Stimulated activated CD4-positive, alpha-beta T cell treated with anti-CD3 and anti-CD28 coated beads, Interleukin-1b, Interleukin-23, amount 100 ng/mL, for 48 hours (primary cell): ENCODE results near the gene C1orf21.
"Not testable (repeated sequence)": the region's sequence is repeated elsewhere in the genome, so short reads cannot be mapped to it uniquely, and the experiment has no call there.

Experiments
- DNase-seq: peaks from one replicate; pipeline ENCODE4 v3.0.0-alpha.2; 2020

The C1orf21 gene

DNA sequence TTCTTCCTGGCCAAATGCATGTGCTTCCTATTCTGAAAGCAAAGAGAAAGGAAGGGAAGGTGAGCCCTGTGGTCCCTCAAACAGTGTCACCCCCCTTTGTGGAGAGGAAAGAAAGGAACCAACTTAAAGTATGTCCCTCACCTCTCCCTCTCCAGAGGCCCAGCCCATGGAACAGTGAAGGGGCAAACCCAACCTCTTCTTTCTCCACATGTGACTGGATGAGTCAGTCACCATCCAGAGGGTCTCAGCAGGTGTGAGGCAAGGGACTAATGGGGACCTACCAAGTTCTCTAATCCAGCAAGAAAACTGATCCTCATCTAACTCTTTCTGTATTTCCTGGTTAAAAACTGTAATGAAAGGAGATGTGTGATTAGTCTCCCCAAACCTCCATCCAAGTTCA is 222.2 kb downstream of the C1orf21 start:
- no peak for DNase-seq

DNA sequence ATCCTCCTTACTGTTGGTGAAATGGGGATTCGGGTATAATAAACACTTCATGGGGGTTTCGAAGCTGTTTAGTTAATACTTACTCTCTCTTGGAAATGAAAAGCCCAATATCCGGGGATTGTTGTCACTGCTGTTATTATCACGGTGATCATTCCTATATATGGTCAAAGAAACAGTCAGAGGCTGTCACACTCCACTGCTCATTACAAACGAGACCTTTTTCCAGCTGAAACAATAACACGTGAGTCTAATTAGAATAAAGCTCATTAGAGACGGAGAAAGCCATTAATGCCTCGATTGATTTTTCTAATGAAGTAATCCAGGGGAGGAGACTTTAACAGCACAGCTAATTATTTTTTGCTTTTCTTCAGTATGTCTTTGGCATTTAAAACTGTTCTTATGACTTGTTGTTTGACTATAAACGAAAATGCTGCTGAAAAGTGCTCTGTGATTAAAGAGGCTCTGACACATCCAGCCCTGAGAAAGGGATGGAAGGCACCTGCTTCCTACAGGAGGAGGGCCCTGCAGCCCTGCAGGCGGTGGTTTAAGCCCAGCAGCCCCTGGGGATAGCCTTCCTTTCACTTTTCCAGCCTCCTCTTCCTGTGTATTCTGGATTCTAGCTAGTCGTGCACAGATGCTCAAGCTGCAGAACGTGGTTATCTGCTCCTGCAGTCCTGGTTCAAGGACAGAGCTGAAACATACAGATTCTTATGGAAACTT is 224.2 kb downstream of the C1orf21 start:
- no peak for DNase-seq

DNA sequence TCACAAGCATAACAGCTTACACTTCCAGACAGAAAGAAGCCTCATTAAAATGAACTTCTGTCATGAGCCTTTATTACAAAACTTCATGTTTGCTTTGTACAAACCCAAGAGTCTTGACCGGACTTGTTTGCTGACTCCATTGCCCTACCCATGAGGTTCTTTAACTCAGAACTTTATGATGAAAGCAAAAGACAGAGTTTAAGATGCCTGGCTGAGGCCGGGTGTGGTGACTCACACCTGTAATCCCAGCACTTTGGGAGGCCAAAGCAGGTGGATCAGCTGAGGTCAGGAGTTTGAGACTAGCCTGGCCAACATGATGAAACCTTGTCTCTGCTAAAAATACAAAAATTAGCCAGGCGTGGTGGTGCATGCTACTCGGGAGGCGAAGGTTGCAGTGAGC is 225.4 kb downstream of the C1orf21 start:
- not testable (repeated sequence) for DNase-seq

DNA sequence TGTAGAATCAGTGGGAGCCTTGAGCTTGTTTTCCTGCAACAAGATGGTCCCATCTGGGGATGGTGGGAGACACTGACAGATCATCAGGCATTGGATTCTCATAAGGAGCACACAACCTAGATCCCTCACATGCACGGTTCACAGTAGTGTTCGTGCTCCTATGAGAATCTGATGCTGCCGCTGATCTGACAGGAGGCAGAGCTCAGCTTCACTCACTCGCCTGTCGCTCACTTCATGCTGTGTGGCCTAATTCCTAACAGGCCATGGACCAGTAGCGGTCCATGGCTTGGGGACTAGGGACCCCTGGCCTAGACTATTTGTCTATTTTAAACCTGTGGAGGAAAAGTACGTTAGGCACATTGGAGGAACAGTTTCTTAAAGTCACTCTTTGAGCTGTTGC is 227.8 kb downstream of the C1orf21 start:
- DNase-seq, result no peak

DNA sequence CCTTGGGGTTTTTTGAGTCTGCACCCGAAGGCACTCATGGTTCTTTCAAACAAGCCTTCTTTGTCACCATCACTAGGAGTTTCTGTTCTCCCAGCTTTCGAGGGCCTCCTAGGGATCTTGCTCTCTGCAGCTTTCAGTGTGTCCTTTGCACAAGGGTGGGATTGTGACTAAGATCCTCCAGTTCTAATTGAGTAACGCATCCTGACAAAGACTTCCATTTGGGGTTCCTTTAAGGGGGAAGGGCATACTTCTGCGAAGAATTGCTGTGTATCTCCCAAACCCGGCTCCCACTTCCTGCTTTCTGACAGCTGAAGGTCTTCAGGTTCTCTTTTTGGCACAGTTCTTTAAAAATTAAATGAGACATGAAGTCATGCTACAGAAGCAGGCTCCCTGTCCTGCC is 228.5 kb downstream of the C1orf21 start:
- DNase-seq, result no peak

DNA sequence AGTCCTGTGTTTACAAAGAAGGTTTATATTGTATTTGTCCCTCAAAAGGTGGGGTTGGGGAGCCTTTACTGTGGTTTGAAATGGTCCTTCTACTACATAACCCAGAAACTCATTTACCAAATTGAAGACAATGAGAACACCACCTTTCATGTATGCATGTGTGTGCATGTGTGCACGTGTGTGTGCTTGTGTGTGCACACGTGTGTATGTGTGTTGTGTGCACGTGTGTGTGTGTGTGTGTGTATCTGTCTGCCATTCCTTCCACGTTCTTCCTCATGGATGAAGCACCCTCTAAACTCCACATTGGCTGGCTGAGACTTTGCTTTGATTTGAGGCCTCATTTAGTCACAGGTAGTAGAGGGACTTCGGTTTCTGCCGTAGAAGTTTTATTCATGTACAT is 229.7 kb downstream of the C1orf21 start:
- DNase-seq, result no peak

DNA sequence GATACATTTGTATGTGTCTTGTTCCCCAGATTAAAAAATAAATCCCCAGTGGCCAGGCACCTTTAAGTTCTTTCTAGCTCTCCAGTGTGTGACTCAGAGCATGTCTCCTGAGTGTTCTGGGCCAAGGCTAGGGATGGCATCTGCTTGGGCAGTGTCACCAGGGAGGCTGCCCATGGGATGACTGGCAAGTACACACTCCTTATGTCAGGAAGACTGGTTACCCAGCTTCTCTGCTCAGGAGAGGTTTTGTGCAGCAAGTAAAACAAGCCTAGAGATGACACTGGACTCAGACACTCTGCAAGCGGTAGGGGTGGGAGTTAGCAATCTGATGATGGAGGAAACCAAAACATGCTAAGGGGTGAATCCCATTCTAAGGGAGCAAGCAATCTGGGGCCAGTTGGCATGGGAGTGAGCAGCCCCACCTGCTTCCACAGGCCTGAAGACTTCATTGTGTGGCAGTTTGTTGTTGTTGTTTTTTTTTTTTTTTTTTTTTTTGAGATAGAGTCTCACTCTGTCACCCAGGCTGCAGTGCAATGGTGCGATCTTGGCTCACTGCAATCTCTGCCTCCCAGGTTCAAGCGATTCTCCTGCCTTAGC is 230.7 kb downstream of the C1orf21 start:
- no peak for DNase-seq

DNA sequence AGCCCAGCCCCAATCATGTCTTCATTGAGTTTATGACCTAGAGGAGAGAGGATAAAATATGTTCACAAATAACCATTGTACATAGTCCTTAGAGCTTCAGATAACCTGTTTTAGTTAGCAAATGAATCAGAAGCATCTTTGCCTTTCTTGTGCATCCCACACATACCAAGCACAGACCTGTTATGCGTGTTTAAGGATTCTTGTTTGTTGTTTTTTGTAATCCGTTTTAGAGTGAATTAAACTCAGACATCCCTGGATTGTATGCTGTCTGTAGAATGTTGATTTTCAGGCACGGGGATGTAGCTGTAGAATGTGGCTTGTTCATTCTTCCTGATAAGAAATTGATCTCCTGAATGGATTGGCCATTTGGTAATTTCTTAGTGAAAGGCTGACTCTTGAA is 232.0 kb downstream of the C1orf21 start:
- DNase-seq, result no peak

DNA sequence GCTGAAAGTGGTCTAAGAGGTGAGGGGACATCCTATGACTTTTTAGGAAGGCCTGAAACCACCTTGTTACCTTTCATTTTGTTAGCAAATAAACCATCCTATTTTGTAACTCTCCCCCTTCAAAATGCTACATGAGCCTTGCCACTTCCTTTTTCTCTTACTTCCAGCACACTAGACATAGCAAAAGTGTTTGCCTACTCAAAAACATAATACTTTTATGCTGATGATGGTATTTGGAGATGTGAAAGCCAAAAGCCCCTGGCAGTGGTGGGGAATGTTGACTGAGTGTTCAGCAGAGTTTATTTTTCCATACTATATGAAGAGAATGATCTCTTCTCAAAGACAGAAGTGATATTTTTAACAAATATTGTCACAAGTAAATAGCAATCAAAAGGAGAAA is 233.6 kb downstream of the C1orf21 start:
- no peak for DNase-seq

DNA sequence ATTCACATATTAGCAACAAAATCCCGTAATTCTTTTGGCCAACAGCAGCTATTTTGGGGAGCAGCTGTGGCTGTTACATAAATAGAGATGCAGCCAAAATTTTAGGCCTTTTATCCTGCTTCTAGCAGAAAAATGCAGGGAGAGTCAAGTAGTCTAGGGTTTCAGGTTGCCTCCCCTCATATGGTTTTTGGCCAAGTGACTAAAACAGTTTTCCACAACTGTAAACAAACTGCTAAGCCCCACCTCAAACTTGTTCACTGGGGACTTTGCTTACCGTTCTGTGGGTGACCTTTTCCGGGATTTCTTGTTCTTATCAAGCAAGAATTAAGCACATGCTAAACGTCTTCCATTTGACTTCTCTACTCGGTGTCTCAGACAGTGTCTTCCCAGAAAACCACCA is 234.4 kb downstream of the C1orf21 start:
- DNase-seq, result no peak

DNA sequence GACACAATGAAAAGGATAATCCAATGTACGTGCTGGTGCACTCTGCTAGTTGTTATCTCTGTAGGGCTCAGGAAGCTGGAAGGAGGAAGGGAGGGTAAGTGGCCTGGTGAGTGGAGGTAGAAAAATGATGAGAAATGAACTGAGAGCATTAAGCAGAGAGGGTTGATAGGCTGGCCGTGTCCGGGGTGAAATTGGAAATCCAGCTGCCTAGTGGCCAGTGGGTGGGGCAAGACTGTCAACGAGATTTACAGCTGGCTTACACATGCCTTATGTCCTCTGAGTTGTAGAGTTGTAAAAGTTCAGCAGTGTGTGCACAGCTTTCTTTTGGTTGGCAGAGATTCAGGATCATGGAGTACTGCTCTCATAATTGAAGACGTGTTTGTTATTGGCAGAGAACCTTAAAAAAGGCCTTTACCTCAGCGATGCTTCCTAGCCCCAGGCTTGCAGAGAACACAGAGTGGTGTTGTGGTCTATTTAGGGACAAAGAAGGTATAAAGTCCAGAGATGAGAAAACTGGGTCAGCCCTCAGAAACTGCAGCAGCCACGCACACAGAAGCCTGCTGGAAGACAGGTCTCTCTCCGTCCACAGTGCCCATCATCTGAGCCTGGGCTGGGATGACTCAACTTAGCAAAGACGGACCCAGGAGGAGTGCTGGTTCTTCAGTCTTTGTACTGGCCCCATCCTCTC is 235.5 kb downstream of the C1orf21 start:
- DNase-seq, result no peak

DNA sequence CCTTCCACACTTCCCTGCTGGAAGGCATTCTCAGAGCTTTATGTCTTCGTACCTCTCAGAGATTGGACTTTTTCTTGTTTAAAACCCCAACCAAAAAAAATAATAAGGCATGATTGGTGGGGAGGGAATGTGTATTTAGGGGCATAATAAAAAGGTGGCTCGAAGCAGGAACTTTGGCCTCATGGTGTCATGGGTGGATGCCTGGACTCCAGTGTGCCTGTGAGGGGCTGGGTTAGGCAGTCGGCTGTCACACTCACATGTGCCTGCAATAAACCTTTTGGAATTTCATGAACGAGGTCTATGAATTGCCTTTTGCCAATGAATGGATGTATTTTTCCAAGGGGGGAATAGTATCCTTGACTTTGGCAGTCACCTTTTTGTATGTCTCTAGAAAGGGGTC is 236.6 kb downstream of the C1orf21 start:
- DNase-seq, result no peak

DNA sequence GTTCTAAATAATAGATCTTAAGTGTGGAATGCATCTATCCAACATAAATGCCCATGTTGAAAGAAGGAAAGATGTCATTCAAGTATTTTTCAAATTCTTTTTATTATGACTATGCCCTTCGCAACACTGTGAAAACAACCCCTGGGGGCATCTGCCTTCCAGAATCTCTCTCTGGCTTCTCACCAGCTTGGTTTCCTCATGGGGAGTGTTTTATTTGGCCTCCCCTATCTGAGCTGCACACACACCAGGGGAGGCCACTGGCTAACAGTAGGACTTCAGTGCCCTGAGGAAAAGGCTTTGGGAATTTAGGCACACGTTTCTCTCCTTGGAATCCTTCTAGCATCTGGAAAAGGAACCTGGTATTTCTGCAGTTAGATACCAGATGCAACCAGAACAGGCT is 237.2 kb downstream of the C1orf21 start:
- no peak for DNase-seq

DNA sequence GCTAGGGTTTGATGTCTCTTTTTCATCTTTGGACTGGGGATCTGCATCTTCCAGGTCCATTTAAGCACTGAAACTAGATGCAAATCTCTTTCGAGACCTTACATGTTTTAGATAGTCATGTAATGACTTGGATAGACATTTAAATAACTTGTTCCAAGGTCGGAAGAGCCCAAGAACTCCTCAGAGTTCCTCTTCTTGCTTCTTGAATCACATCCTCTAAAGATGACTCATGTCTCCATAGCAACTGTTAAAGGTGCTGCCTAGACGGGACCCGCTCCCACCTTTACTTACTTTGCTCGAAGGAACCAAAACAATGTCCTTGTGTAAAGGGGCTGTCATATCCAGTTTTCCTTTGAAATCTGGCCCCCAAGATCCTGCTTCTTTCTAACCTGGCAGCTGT is 237.8 kb downstream of the C1orf21 start:
- DNase-seq, result no peak

DNA sequence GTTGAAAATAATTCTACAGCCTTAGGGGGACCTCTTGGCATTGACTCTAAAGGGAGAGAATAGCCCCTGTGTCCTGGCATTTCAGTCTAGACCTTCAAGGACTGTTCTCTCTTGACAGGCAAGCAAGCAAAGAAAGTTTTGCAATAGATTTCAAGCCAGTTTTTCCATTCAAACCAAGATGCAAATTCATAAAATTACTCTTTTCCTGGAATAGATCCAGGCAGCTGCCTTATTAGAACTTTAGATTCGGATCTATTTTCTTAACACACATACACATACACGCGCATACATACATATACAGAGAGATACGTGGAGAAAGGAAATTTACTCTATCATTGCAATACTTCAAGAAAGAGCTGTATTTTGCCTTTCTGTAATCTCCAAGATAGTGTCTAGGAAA is 238.4 kb downstream of the C1orf21 start:
- no peak for DNase-seq

DNA sequence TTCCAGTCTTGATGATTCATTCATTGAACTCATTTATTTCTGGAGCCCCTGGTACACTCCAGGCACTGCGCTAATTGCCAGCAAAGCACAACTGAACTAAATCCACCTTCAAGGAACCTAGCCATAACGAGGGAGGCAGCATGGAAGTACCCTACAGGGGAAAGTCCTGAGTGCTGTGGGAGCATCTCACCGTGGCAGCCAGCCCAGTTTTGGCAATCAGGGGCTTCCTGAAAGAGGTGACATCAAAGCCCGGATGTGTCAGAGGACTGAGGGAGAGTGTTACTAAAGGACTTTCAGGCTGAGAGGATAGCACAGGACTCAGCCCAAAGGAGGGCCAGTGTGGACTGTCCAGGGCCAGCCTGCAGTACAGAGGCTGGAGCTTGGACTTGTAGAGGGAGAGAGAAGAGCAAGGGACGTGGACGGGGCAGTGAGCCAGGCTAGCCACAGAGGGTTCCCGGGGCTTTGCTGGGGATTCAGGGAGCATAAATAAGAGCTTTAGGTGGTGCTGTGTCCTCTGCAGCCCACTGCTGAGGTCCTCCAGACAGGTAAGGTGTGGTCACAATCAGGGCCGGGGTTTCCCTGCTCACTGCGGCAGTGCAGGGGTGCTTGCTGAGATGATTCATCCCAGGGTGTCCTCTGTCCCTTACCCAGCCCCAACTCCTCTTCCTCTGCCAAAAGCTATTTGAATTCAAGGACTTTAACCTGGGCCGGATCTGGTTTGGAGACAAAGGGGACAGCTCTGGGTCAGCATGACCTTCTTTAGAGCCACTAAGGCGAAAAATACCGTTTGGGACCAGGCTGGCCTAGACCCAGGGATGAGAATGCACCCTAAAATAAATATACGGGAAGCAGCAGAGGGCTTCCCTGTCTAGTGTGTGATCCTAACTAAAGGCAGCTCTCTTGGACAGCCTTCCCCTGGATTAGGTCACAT is 239.5 kb downstream of the C1orf21 start:
- no peak for DNase-seq

DNA sequence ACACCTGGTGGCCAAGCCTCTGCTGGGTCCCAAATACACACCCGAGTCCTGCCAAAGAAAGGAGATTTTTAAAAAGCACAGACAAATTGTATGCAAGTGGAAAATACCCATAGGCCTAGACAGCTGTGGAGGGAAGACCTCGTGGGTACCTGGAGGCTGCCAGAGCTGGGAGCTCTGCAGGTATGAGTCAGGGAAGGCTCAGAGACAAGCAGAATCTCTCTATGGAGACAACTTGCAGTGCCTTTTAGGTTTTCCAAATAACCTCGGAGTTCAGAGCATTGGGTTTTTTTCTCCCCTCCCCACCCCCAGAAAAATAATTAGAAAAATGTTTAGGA is 240.1 kb downstream of the C1orf21 start:
- no peak for DNase-seq

DNA sequence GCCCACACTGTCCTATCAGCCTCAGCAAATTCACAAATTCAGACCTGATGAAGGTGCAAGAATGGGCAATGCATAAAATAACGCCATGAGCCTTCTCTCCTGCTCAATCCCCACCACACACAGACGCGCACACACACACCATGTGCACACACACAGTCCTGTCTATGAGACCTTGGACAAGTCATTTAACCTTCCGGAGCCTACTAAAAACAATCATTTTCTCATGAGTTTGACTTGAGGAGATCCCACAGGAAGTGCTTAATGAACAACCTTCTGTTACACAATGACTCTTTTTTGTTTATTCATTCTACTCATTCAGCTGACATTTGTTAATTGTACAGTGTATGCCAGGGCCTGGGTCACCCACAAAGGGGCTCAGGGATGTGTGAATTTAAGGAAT is 242.4 kb downstream of the C1orf21 start:
- DNase-seq, result no peak

DNA sequence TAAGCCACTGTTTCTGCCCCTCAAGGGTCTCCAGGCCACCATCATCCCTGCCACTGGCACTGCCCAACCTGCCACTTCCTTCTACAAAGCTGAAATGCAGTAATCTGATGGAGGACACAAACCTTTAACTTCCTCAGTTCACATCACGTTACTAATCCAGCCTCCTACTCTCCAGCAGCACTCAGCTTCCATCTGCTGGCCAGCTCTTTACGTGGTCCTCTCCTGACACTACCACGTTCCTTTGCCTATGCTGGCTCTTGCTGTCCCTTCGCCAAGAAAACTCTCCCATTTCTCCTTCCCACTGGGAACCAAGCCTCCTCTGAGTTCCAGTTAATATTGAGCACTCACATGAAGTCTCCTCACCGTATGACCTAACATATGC is 243.8 kb downstream of the C1orf21 start:
- DNase-seq, result no peak

DNA sequence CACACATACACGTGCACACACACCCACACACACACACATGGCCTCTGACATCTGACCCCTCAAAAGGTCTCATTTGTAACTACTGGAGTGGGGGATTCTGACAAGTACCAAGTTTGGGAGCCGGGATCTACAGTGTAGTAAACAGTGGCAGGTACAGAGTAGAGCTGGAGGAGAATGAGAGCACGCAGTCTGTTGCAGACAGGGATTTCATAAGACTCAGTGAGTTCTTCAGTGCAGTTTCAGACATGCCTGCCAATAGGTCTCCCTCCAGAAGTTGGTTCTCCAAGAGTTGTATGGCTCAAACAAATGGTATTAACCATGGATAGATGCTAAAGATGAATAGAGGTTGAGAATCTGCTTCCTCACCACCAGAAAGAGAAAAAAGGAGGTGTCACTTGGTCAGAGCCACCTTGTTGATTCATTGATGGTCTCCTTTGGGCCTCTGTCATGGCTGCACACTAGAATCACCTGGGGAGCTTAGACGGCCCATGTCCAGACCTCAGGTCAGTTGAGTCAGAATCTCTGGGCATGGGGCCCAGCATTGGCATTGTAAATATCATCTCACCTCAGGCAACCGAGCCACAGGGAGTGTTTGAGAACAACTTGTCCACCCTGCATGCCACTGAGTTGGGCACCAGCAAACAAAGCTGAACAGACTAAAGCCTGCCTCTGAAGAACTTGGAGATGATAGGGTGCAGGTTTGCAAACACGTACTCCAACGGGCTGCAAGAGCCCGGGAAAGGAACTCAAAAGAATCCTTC is 245.8 kb downstream of the C1orf21 start:
- no peak for DNase-seq

DNA sequence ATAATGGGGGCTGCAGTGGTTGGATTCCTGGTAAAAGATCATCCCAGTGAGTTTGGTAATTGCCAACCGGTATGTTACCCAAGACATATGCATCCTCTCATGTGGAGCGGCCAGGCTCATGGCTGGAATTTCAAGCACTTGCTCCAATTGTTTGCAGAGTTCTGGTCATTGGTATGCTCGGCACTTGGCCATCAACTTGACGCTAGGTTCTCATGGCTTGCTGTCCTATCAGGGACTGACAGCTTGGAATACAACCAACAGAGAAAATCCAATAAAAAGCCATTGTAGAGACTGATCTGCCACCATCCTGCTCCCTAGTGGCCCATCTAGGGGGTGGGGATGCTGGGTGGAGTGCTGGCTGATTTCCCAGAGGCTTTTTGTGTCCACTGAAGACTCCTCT is 247.0 kb downstream of the C1orf21 start:
- DNase-seq, result no peak

DNA sequence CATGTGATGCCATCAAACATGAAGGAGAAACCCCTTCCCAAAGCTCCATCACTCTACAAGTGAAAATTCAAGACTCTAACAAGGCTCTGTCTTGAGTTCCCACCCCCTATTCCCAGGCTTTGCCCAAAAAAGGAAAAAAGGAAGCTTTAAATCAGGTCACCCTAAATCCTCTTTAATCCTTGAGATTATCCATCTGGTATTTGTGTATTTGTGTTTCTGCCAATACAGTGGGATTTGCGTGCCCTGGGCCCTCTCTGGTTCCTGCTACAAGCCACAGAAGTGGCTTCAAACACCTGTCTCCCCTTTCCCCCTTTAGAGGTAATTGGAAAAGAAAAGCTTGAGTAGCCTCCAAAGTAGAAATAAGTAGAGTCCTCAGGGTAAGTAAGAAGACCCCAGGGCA is 247.5 kb downstream of the C1orf21 start:
- no peak for DNase-seq
